ENCODE data around the gene LHPP.

The LHPP gene

DNA sequence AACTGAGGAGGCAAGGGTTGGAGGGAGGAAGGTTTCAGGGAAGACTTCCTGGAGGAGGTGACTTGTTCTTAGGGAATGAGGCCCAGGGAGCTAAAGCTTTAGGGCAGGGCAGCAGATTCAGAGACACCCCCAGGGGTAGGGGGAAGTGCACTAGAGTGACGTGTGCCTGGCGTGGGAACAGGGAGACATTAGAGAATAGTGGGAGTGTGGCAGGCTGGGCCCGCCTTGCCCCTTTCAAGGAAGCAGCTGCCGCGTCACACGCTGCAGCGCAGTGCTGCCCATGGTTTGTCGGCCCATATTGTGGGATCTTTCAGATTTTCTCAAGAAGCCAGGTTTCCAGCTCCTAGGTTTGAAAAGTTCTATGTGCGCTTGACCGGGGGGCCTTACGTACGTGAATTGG is 139.4 kb downstream of the LHPP start:
- Histone ChIP-seq H3K9me3 (ENCODE audit: control insufficient read depth, insufficient read depth, low read depth, low read length) (no peaks in the 10 kb centered on the region), H3K36me3 (ENCODE audit: control insufficient read depth in 2 of 2, insufficient read depth in 1 of 2, low read length in 2 of 2) (no peaks in the 10 kb centered on the region), H3K4me1 (ENCODE audit: control insufficient read depth, insufficient read depth, low read length) (no peaks in the 10 kb centered on the region), H3K4me3 (ENCODE audit: low read depth, low read length) (no peak overlapping the region), H3K27ac (ENCODE audit: extremely low read depth, low read depth, low read length) (no peak overlapping the region)
- ChIA-PET POLR2A (no interaction called here), CTCF (no interaction called here)
- TF ChIP-seq TRIM28 (IDR thresholded peaks at IDR 0.05; ENCODE audit: borderline replicate concordance, low read length) (no peak), ZNF223 (tag by site-specific recombination; IDR thresholded peaks at IDR 0.05) (no peak), ZFP3 (tag by site-specific recombination; IDR thresholded peaks at IDR 0.05; ENCODE audit: low read depth) (no peak), ZNF677 (tag by site-specific recombination; IDR thresholded peaks at IDR 0.05) (no peak)
- TF ChIP-seq, protein P1, sequence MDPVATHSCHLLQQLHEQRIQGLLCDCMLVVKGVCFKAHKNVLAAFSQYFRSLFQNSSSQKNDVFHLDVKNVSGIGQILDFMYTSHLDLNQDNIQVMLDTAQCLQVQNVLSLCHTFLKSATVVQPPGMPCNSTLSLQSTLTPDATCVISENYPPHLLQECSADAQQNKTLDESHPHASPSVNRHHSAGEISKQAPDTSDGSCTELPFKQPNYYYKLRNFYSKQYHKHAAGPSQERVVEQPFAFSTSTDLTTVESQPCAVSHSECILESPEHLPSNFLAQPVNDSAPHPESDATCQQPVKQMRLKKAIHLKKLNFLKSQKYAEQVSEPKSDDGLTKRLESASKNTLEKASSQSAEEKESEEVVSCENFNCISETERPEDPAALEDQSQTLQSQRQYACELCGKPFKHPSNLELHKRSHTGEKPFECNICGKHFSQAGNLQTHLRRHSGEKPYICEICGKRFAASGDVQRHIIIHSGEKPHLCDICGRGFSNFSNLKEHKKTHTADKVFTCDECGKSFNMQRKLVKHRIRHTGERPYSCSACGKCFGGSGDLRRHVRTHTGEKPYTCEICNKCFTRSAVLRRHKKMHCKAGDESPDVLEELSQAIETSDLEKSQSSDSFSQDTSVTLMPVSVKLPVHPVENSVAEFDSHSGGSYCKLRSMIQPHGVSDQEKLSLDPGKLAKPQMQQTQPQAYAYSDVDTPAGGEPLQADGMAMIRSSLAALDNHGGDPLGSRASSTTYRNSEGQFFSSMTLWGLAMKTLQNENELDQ (tag by site-specific recombination; IDR thresholded peaks at IDR 0.05; ENCODE audit: low read depth) = no peak

- Histone ChIP-seq H3K36me3 (ENCODE audit: control insufficient read depth in 2 of 2, insufficient read depth in 1 of 2, low read length in 2 of 2) (no peaks in the 10 kb centered on the region), H3K27ac (ENCODE audit: extremely low read depth, low read depth, low read length) (no peak overlapping the region), H3K4me3 (ENCODE audit: low read depth, low read length) (no peak overlapping the region), H3K4me1 (ENCODE audit: control insufficient read depth, insufficient read depth, low read length) (no peaks in the 10 kb centered on the region), H3K9me3 (ENCODE audit: control insufficient read depth, insufficient read depth, low read depth, low read length) (no peaks in the 10 kb centered on the region)
- ChIA-PET CTCF (no interaction called here), POLR2A (no interaction called here)
- TF ChIP-seq, protein P2, sequence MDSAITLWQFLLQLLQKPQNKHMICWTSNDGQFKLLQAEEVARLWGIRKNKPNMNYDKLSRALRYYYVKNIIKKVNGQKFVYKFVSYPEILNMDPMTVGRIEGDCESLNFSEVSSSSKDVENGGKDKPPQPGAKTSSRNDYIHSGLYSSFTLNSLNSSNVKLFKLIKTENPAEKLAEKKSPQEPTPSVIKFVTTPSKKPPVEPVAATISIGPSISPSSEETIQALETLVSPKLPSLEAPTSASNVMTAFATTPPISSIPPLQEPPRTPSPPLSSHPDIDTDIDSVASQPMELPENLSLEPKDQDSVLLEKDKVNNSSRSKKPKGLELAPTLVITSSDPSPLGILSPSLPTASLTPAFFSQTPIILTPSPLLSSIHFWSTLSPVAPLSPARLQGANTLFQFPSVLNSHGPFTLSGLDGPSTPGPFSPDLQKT (IDR thresholded peaks at IDR 0.05; ENCODE audit: borderline replicate concordance, low read depth, low read length) = no peak
- no peak for TF ChIP-seq TCF7L2 (IDR thresholded peaks at IDR 0.05; ENCODE audit: borderline replicate concordance, low read depth, low read length)
- no peak for TF ChIP-seq ZNF600 (tag by site-specific recombination; IDR thresholded peaks at IDR 0.05)
- no peak for TF ChIP-seq KLF1 (tag by site-specific recombination; IDR thresholded peaks at IDR 0.05)
- no peak for TF ChIP-seq MEIS1 (CRISPR knock-in tag; IDR thresholded peaks at IDR 0.05; ENCODE audit: borderline replicate concordance)
- no peak for TF ChIP-seq ZNF169 (tag by site-specific recombination; IDR thresholded peaks at IDR 0.05)
- TF ChIP-seq ZNF184 (tag by site-specific recombination; IDR thresholded peaks at IDR 0.05) = no peak
- TF ChIP-seq, protein P3, sequence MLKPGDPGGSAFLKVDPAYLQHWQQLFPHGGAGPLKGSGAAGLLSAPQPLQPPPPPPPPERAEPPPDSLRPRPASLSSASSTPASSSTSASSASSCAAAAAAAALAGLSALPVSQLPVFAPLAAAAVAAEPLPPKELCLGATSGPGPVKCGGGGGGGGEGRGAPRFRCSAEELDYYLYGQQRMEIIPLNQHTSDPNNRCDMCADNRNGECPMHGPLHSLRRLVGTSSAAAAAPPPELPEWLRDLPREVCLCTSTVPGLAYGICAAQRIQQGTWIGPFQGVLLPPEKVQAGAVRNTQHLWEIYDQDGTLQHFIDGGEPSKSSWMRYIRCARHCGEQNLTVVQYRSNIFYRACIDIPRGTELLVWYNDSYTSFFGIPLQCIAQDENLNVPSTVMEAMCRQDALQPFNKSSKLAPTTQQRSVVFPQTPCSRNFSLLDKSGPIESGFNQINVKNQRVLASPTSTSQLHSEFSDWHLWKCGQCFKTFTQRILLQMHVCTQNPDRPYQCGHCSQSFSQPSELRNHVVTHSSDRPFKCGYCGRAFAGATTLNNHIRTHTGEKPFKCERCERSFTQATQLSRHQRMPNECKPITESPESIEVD (tag by site-specific recombination; IDR thresholded peaks at IDR 0.05) = no peak
- no peak for TF ChIP-seq TSHZ1 (tag by site-specific recombination; IDR thresholded peaks at IDR 0.05; ENCODE audit: borderline replicate concordance)
- TF ChIP-seq ZNF48 (tag by site-specific recombination; IDR thresholded peaks at IDR 0.05) = no peak
- TF ChIP-seq, protein P1 (tag by site-specific recombination; IDR thresholded peaks at IDR 0.05; ENCODE audit: low read depth) = no peak
- no peak for TF ChIP-seq ZNF621 (tag by site-specific recombination; IDR thresholded peaks at IDR 0.05)
- TF ChIP-seq ZNF707 (tag by site-specific recombination; IDR thresholded peaks at IDR 0.05) = no peak
- TF ChIP-seq HOXD13 (CRISPR knock-in tag; IDR thresholded peaks at IDR 0.05; ENCODE audit: borderline replicate concordance) = no peak
- TF ChIP-seq, protein P4, sequence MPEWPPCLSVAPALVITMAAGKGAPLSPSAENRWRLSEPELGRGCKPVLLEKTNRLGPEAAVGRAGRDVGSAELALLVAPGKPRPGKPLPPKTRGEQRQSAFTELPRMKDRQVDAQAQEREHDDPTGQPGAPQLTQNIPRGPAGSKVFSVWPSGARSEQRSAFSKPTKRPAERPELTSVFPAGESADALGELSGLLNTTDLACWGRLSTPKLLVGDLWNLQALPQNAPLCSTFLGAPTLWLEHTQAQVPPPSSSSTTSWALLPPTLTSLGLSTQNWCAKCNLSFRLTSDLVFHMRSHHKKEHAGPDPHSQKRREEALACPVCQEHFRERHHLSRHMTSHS (tag by site-specific recombination; IDR thresholded peaks at IDR 0.05) = no peak
- TF ChIP-seq ZBTB1 (tag by site-specific recombination; IDR thresholded peaks at IDR 0.05) = no peak
- no peak for TF ChIP-seq ZNF394 (tag by site-specific recombination; IDR thresholded peaks at IDR 0.05; ENCODE audit: borderline replicate concordance)
These were observed 140.0 kb downstream of the LHPP start for GRCh38 chr10:124601431-124602120.
